GM12878 (cell line): Measurements from ENCODE around the gene TRPM6. TPM values are rescaled to one million over a fixed set of nuclear protein-coding genes. Genes with fewer than 3 reads are reported as not detected.

Experiments used
- ATAC-seq: fragments of 200-7000 bp; cut with Tn5 transposase; 3 replicates; pipeline ENCODE4 v1.9.1; 2020; ENCODE audit warnings: mild to moderate bottlenecking, moderate library complexity
- BruUV-seq: library from RNA; stranded (reverse); fragments of 400-500 nt; replicated peaks from 2 replicates; lab custom pipeline; 2021; lab: Mats Ljungman, UMichigan
- CTCF ChIA-PET: fragments of 300-600 bp; sonication (Branson Sonifier 250); formaldehyde crosslinking; extraction: SDS; loops from one replicate; lab custom pipeline; 2021; ENCODE audit warnings: inconsistent platforms; lab: Yijun Ruan, JAX
- POLR2A ChIA-PET: fragments of 350-600 bp; formaldehyde crosslinking; extraction: SDS; loops from one replicate; lab custom pipeline; 2021; ENCODE audit warnings: inconsistent platforms; lab: Charles Lee
- RAD21 ChIA-PET: fragments of 300-600 bp; sonication (Branson Sonifier 250); formaldehyde crosslinking; loops from one replicate; lab custom pipeline; 2023; ENCODE audit warnings: antibody characterized with exemption; ENCODE audit not compliant: unreplicated experiment; lab: Charles Lee
- SMC1A ChIA-PET: fragments of 300-600 bp; sonication (Branson Sonifier 250); formaldehyde crosslinking; loops from one replicate; lab custom pipeline; 2023; ENCODE audit not compliant: unreplicated experiment, uncharacterized antibody; lab: Charles Lee
- DNase-seq: peaks from one replicate; pipeline ENCODE4 v3.0.0-alpha.2; 2011; ENCODE audit warnings: low read depth, low spot score
- FAIRE-seq: peaks from 3 replicates; lab custom pipeline; 2011; peaks lifted over from hg19 to GRCh38; lab: Jason Lieb, UNC
- H2AFZ ChIP-seq: 2 replicates; pipeline ENCODE4 v1.6.0; 2011; ENCODE audit warnings: low read depth, low read length, control low read depth; ENCODE audit not compliant: control insufficient read depth
- H3K27ac ChIP-seq: 2 replicates; pipeline ENCODE4 v1.5.1; 2011; ENCODE audit warnings: control low read depth; ENCODE audit not compliant: control insufficient read depth, insufficient read depth
- H3K27me3 ChIP-seq, 2 experiments: replicated peaks in 1 of 2; 2 replicates each; pipeline versions ENCODE4 v1.6.0 to v1.6.1; 2011; ENCODE audit warnings: low read length in 1 of 2; ENCODE audit not compliant: control insufficient read depth in 2 of 2, insufficient read depth in 2 of 2
- H3K36me3 ChIP-seq, 2 experiments: 2 replicates each; pipeline ENCODE4 v1.5.1; 2011; ENCODE audit warnings: low read length in 1 of 2; ENCODE audit not compliant: control insufficient read depth in 2 of 2, insufficient read depth in 2 of 2
- H3K4me1 ChIP-seq: 2 replicates; pipeline ENCODE4 v1.6.1; 2011; ENCODE audit warnings: mild to moderate bottlenecking, low read length, moderate library complexity, mixed read lengths; ENCODE audit not compliant: control insufficient read depth, insufficient read depth
- H3K4me2 ChIP-seq: 2 replicates; pipeline ENCODE4 v1.6.0; 2011; ENCODE audit warnings: control low read depth; ENCODE audit not compliant: control insufficient read depth, insufficient read depth
- H3K4me3 ChIP-seq: fragments of 200-600 bp; sonication (generic); 2 replicates; pipeline ENCODE4 v1.5.1; 2016
- H3K79me2 ChIP-seq: 2 replicates; pipeline ENCODE4 v1.6.0; 2011; ENCODE audit warnings: low read length; ENCODE audit not compliant: control insufficient read depth, insufficient read depth
- H3K9ac ChIP-seq: 2 replicates; pipeline ENCODE4 v1.8.0; 2011; ENCODE audit warnings: low read length, control low read depth, mixed read lengths; ENCODE audit not compliant: control insufficient read depth, insufficient read depth
- H3K9me3 ChIP-seq: replicated peaks from 3 replicates; pipeline ENCODE4 v1.5.1; 2011; ENCODE audit warnings: mild to moderate bottlenecking, low read length; ENCODE audit not compliant: control insufficient read depth, insufficient read depth
- H4K20me1 ChIP-seq: 2 replicates; pipeline ENCODE4 v1.6.0; 2011; ENCODE audit not compliant: control insufficient read depth, insufficient read depth
- CBFB ChIP-seq: IDR thresholded peaks from 2 replicates; pipeline ENCODE4 v1.6.1; 2016; ENCODE audit warnings: antibody characterized with exemption, low read depth
- FOXM1 ChIP-seq: IDR thresholded peaks from 2 replicates; pipeline ENCODE4 v1.6.1; 2012; ENCODE audit warnings: low read depth, mild to moderate bottlenecking, inconsistent platforms, low read length, moderate library complexity
- KDM1A ChIP-seq: fragments of 200-600 bp; sonication (generic); IDR thresholded peaks from 2 replicates; pipeline ENCODE4 v1.6.1; 2016; ENCODE audit warnings: borderline replicate concordance
- MYB ChIP-seq: fragments of 150-350 bp; IDR thresholded peaks from 2 replicates; pipeline ENCODE4 v1.6.1; 2014; ENCODE audit warnings: mild to moderate bottlenecking, low read depth, low read length, borderline replicate concordance
- WGBS: methylation state at CpG from one replicate; pipeline ENCODE4 v1.1.6; 2016; ENCODE audit warnings: low lambda C conversion rate; ENCODE audit not compliant: insufficient replicate concordance, insufficient coverage; ENCODE audit errors: missing lambda C conversion rate; 5-methylcytosine and 5-hydroxymethylcytosine counted together
- in situ Hi-C: fragments of 300-500 bp; cut with MboI; formaldehyde crosslinking; loops from 9 replicates; pipeline ENCODE4 v1.14.3; 2018; ENCODE audit warnings: mixed read lengths
- intact Hi-C: fragments of 100-400 bp; cut with micrococcal nuclease; formaldehyde crosslinking; loops from one replicate; pipeline ENCODE4 v1.14.2; 2022; ENCODE audit not compliant: unreplicated experiment
- polyA plus RNA-seq, 11 experiments: library from polyadenylated mRNA; depleted of rRNA in 4 of 11; unstranded in 6 of 11; stranded (reverse) in 5 of 11; fragments of >200 nt; fragmentation: Nextera tagmentation in 4 of 11; fragmentation: Illumina TruSeq in 1 of 11; extraction: Ambion mirVana in 4 of 11; extraction: Trizol in 1 of 11; gene quantifications; 1 replicate in 1 of 11; 2 replicates in 10 of 11; pipeline versions ENCODE4 v1.2.1 to v1.2.3, GENCODE V29; 2011 to 2016; ENCODE audit warnings: inconsistent platforms in 2 of 11, missing spikeins in 2 of 11, low read depth in 1 of 11
- total RNA-seq, 4 experiments: library from RNA; depleted of rRNA in 3 of 4; stranded (reverse); fragments of >200 nt in 3 of 4; fragmentation: Illumina TruSeq in 1 of 4; extraction: Trizol in 1 of 4; gene quantifications; 2 replicates each; pipeline versions ENCODE4 v1.2.1 to v1.2.3, GENCODE V29; 2013 to 2021
- TF ChIP-seq, protein P1 (sequence below): fragments of 450-650 bp; IDR thresholded peaks from 2 replicates; pipeline ENCODE4 v1.6.1; 2017; ENCODE audit warnings: antibody characterized with exemption, mild to moderate bottlenecking, moderate library complexity

TRPM6 gene
- total and polyA plus RNA-seq, 10 of the 15 experiments (the other 5 are each of a cell fraction or from before 2014, with no cell fraction given) = under 0.01 to 0.34 (median 0.05) TPM; not detected in 1

DNA sequence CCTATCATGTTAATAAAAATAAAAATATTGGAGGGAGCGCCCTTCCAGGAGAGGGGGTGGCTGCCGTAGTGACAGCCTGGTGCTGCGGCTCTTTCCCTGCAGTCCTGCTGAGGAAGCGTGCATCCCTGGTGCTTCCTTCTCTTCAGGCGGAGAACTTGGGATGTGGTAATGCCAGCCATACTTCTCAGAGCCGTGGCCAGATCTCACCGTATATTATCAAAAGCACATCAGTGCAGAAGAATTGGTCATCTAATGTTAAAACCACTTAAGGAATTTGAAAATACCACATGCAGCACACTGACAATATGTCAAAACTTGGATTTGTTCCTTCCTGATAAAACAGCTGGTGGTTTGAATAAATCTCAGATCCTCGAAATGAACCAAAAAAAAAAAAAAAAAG is 47.3 kb upstream of the TRPM6 start:
- ChIA-PET CTCF (interaction anchor here (0.7 kb wide), 1 partner anchor 9 kb away, joined by 3 read pairs; no protein-coding TSS in a partner anchor), POLR2A (no interaction called here), RAD21 (interaction anchor here (0.6 kb wide), 1 partner anchor 14 kb away, joined by 4 read pairs; no protein-coding TSS in a partner anchor), SMC1A (no interaction called here)
- Histone ChIP-seq H3K9ac (no peak overlapping the region), H3K27me3 (no peaks in the 10 kb centered on the region), H3K4me1 (no peaks in the 10 kb centered on the region), H3K36me3 (no peaks in the 10 kb centered on the region), H3K27ac (no peak overlapping the region), H3K79me2 (no peaks in the 10 kb centered on the region), H4K20me1 (no peaks in the 10 kb centered on the region), H3K4me2 (no peak overlapping the region), H3K4me3 (no peak overlapping the region), H2AFZ (no peak overlapping the region), H3K9me3 (no peaks in the 10 kb centered on the region; the same call in 1 of the 3 replicates)
- FAIRE-seq = no peak
- DNase-seq = no peak
- no TSS peak for BruUV-seq
- in situ Hi-C loops (no loop called here), intact Hi-C loops (no loop called here)
- 73% methylated on average over 7 of the region's 8 CpGs for WGBS
- no peak for TF ChIP-seq FOXM1
- no peak for ATAC-seq

DNA sequence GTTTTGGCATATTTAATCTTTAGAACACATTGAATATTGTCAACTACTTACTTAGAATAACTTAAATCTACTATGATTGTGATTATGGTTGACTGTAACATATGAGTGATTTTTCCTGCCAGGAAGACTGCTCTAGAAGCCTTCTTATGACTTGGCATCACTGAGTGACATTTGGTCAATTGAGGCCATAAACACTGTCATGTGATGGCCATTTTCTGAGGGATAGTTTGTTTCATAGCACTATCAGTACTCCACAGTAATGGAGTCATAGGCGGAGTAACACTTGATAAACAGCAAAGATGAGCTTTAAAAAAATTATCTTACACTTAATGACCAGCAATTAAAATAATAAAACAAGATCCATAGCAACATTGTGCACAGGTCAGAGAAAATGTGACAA is 34.0 kb upstream of the TRPM6 start:
- no peak for FAIRE-seq
- 27% methylated on average over 1 of the region's 1 CpG for WGBS
- in situ Hi-C loops = no loop called here

More for the DNA sequence above, 34.0 kb upstream of the TRPM6 start:
- H4K20me1 ChIP-seq = no peaks in the 10 kb centered on the region
- CTCF ChIA-PET = interaction anchor here (1.0 kb wide), 1 partner anchor 156 kb away, joined by 3 read pairs; no protein-coding TSS in a partner anchor
- no peak overlapping the region for H3K4me2 ChIP-seq
- TF ChIP-seq, protein P1, sequence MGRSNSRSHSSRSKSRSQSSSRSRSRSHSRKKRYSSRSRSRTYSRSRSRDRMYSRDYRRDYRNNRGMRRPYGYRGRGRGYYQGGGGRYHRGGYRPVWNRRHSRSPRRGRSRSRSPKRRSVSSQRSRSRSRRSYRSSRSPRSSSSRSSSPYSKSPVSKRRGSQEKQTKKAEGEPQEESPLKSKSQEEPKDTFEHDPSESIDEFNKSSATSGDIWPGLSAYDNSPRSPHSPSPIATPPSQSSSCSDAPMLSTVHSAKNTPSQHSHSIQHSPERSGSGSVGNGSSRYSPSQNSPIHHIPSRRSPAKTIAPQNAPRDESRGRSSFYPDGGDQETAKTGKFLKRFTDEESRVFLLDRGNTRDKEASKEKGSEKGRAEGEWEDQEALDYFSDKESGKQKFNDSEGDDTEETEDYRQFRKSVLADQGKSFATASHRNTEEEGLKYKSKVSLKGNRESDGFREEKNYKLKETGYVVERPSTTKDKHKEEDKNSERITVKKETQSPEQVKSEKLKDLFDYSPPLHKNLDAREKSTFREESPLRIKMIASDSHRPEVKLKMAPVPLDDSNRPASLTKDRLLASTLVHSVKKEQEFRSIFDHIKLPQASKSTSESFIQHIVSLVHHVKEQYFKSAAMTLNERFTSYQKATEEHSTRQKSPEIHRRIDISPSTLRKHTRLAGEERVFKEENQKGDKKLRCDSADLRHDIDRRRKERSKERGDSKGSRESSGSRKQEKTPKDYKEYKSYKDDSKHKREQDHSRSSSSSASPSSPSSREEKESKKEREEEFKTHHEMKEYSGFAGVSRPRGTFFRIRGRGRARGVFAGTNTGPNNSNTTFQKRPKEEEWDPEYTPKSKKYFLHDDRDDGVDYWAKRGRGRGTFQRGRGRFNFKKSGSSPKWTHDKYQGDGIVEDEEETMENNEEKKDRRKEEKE = no peak
- TF ChIP-seq KDM1A (no peak), MYB (no peak), CBFB (no peak)
- H3K79me2 ChIP-seq = no peaks in the 10 kb centered on the region
- no peak overlapping the region for H3K9ac ChIP-seq
- intact Hi-C loops = no loop called here
- H2AFZ ChIP-seq = no peak overlapping the region
- H3K4me3 ChIP-seq = no peak overlapping the region
- RAD21 ChIA-PET = no interaction called here
- no peaks in the 10 kb centered on the region for H3K9me3 ChIP-seq
- SMC1A ChIA-PET = no interaction called here
- DNase-seq (no peak), ATAC-seq (no peak)
- POLR2A ChIA-PET = no interaction called here
- no peaks in the 10 kb centered on the region for H3K4me1 ChIP-seq
- H3K36me3 ChIP-seq = no peaks in the 10 kb centered on the region
- no peaks in the 10 kb centered on the region; a peak in 1 of 4 replicates for H3K27me3 ChIP-seq
- no peak overlapping the region for H3K27ac ChIP-seq
- BruUV-seq = no TSS peak
